T-cell (primary cell): ENCODE results near the gene OR8K1. TPM values are rescaled to one million over a fixed set of nuclear protein-coding genes. Genes with fewer than 3 reads are reported as not detected.

Experiments
- ATAC-seq, 4 experiments: fragments of 200-7000 bp in 3 of 4; fragments of 150-1000 bp in 1 of 4; cut with Tn5 transposase; replicated peaks in 1 of 4; 1 replicate in 3 of 4; 2 replicates in 1 of 4; pipeline ENCODE4 v1.10.0; 2021; ENCODE audit warnings: moderate library complexity in 3 of 4, mild to moderate bottlenecking in 2 of 4, moderate number of reproducible peaks in 1 of 4
- CTCF ChIA-PET, 2 donors: fragments of 300-600 bp; sonication (Branson Sonifier 250); formaldehyde crosslinking; loops; one replicate each; lab custom pipeline; 2022; ENCODE audit warnings: antibody characterized with exemption in 2 of 2; lab: Charles Lee
- POLR2A ChIA-PET, 2 donors: fragments of 300-600 bp; sonication (Branson Sonifier 250); formaldehyde crosslinking; loops; one replicate each; lab custom pipeline; 2022; ENCODE audit warnings: antibody characterized with exemption in 2 of 2; lab: Charles Lee
- DNase-seq, 35 experiments: peaks; one replicate each; pipeline versions ENCODE4 v3.0.0 to v3.0.0-alpha.2; 2013 to 2023
- H3K27ac ChIP-seq: one replicate; pipeline ENCODE4 v1.5.1; 2013; ENCODE audit warnings: low read length
- H3K27me3 ChIP-seq, 2 experiments: replicated peaks in 1 of 2; 1 replicate in 1 of 2; 2 replicates in 1 of 2; pipeline versions ENCODE4 v1.6.1 to v1.7.0; 2013; ENCODE audit warnings: low read length in 1 of 2, mixed read lengths in 1 of 2; ENCODE audit not compliant: control insufficient read depth in 2 of 2, insufficient read depth in 2 of 2; ENCODE audit errors: extremely low read depth in 1 of 2
- H3K36me3 ChIP-seq, 2 donors: 1 replicate in 1 of 2; 2 replicates in 1 of 2; pipeline versions ENCODE4 v1.6.1 to v1.7.0; 2013; ENCODE audit warnings: low read length in 1 of 2; ENCODE audit not compliant: control insufficient read depth in 2 of 2, insufficient read depth in 1 of 2; ENCODE audit errors: extremely low read depth in 1 of 2
- H3K4me1 ChIP-seq, 2 experiments: 1 replicate in 1 of 2; 2 replicates in 1 of 2; pipeline versions ENCODE4 v1.6.1 to v1.7.0; 2013; ENCODE audit warnings: low read length in 2 of 2, mixed read lengths in 1 of 2; ENCODE audit not compliant: insufficient read depth in 2 of 2, control insufficient read depth in 1 of 2; ENCODE audit errors: extremely low read depth in 1 of 2
- H3K4me3 ChIP-seq, 2 donors: 1 replicate in 1 of 2; 2 replicates in 1 of 2; pipeline versions ENCODE4 v1.5.1 to v1.7.0; 2013; ENCODE audit warnings: mild to moderate bottlenecking in 2 of 2, low read length in 1 of 2, moderate library complexity in 1 of 2; ENCODE audit not compliant: control insufficient read depth in 1 of 2; ENCODE audit errors: extremely low read depth in 1 of 2
- H3K9me3 ChIP-seq: 2 replicates; pipeline ENCODE4 v1.7.0; 2013
- H3K27ac Mint-ChIP-seq, 2 donors: one replicate each; pipeline ENCODE4 v1.8.0; 2020 to 2021; ENCODE audit warnings: mild to moderate bottlenecking in 2 of 2, mixed read lengths in 2 of 2
- H3K27me3 Mint-ChIP-seq, 2 donors: one replicate each; pipeline ENCODE4 v1.8.0; 2021 to 2022; ENCODE audit warnings: mixed read lengths in 2 of 2
- H3K36me3 Mint-ChIP-seq: one replicate; pipeline ENCODE4 v1.8.0; 2021; ENCODE audit warnings: mixed read lengths
- H3K4me1 Mint-ChIP-seq, 3 donors: one replicate each; pipeline ENCODE4 v1.8.0; 2020 to 2022; ENCODE audit warnings: mixed read lengths in 3 of 3, mild to moderate bottlenecking in 1 of 3
- H3K4me3 Mint-ChIP-seq, 3 donors: one replicate each; pipeline ENCODE4 v1.8.0; 2020 to 2022; ENCODE audit warnings: mild to moderate bottlenecking in 3 of 3, mixed read lengths in 3 of 3, moderate library complexity in 3 of 3
- H3K9me3 Mint-ChIP-seq, 3 donors: one replicate each; pipeline ENCODE4 v1.8.0; 2020 to 2022; ENCODE audit warnings: mixed read lengths in 3 of 3
- WGBS: methylation state at CpG from one replicate; pipeline ENCODE4 v1.1.5; 2013; ENCODE audit warnings: missing lambda C conversion rate; ENCODE audit not compliant: insufficient coverage; 5-methylcytosine and 5-hydroxymethylcytosine counted together
- total RNA-seq, 35 experiments: library from RNA in 6 of 35; stranded (reverse) in 6 of 35; fragments of 120-200 nt in 1 of 35; gene quantifications; one replicate each; pipeline versions ENCODE4 v1.2.1 to v1.2.4 and lab custom pipeline; 2013 to 2026

OR8K1 gene
- total RNA-seq, 5 donors from 2014 or later (not counting 1 experiment from before 2014, with no cell fraction given): not detected

- Mint-ChIP-seq H3K4me1 (no peaks in the 10 kb centered on the region), H3K4me3 (no peak overlapping the region), H3K9me3 (peaks cover 22 to 35% (median 28%) of the 10 kb centered on the region in 3 donors), H3K27me3 (no peaks in the 10 kb centered on the region), H3K27ac (no peak overlapping the region), H3K36me3 (no peaks in the 10 kb centered on the region)
- no peak overlapping the region for H3K4me3 ChIP-seq
- H3K27me3 ChIP-seq: no peaks in the 10 kb centered on the region
- H3K27ac ChIP-seq: no peak overlapping the region
- H3K4me1 ChIP-seq: no peaks in the 10 kb centered on the region
- ChIA-PET POLR2A (no interaction called here), CTCF (no interaction called here)
- peaks cover 3% of the 10 kb centered on the region for H3K9me3 ChIP-seq
- H3K36me3 ChIP-seq: no peaks in the 10 kb centered on the region
- DNase-seq (no peak), ATAC-seq (no peak)
Observed at GRCh38 chr11:56340289-56340688, 5.5 kb upstream of the OR8K1 start.

DNA sequence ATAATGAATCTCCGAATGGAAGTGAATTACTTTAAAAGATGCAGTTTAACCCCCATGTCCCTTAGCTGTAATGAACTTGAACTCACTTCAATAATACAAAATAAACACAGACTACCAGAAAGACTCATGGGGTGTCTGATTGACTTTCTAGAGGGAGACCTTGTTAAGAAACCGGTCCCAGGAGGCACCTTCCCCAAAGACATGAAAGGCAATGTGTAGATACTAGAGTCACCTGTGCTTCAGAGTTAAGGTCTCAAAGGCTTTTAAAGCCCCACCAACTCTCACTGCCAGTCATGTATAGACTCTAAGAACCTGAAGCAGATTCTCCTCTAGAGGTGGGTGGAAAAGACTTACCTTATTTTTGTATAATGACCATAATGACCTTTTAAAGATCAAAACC, 8.2 kb downstream of the OR8K1 start, which contains the start of gene OR8J1:
Gene OR8J1, plus strand, starts transcription at position 301 of the 400 bp plus-strand sequence. CDS start 5,956 bp downstream, outside the sequence.
- H3K27ac Mint-ChIP-seq: no peak within 1 kb of the TSS
- DNase-seq (no peak), ATAC-seq (no peak)
- no CpG with 5 or more reads among the region's 2 CpGs for WGBS
- ChIA-PET POLR2A (no interaction called here), CTCF (no interaction called here)
- no peaks in the 10 kb centered on the region for H3K36me3 Mint-ChIP-seq
- Histone ChIP-seq H3K9me3 (no peaks in the 10 kb centered on the region), H3K27ac (no peak within 1 kb of the TSS), H3K36me3 (no peaks in the 10 kb centered on the region), H3K4me3 (no peak within 1 kb of the TSS), H3K4me1 (no peaks in the 10 kb centered on the region), H3K27me3 (no peaks in the 10 kb centered on the region)
- no peak within 1 kb of the TSS for H3K4me3 Mint-ChIP-seq
- no peaks in the 10 kb centered on the region for H3K4me1 Mint-ChIP-seq
- no peaks in the 10 kb centered on the region for H3K27me3 Mint-ChIP-seq
- peaks cover 12 to 15% (median 13%) of the 10 kb centered on the region in 3 donors for H3K9me3 Mint-ChIP-seq

DNA sequence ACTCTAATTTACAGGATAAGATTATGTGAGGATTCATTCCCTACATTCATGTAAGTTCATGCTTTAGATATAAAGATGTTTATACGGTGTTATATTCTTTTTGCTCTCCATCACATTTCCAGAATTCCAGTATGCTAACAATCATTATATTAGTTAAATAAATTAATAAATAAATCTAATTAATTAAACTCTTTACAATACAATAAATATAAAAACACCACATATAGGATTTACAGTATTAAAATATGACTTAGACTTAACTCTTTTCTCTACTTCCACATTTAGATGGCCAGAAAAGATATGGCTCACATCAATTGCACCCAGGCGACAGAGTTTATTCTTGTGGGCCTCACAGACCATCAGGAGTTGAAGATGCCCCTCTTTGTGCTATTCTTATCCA, 29.5 kb downstream of the OR8K1 start, which contains the start of gene OR8U1:
Gene OR8U1, plus strand, starts transcription at position 301 of the 400 bp plus-strand sequence. Its CDS starts 0 bp downstream, at position 301.
- POLR2A ChIA-PET: no interaction called here
- ATAC-seq: no peak

GRCh38 chr11:56380120-56380519, 34.3 kb downstream of the OR8K1 start:
- Mint-ChIP-seq H3K4me1 (no peaks in the 10 kb centered on the region), H3K4me3 (no peak overlapping the region), H3K27ac (no peak overlapping the region), H3K27me3 (no peaks in the 10 kb centered on the region), H3K9me3 (peaks cover 13 to 30% (median 16%) of the 10 kb centered on the region in 3 donors), H3K36me3 (no peaks in the 10 kb centered on the region)
- ATAC-seq: no peak
- Histone ChIP-seq H3K27me3 (no peaks in the 10 kb centered on the region), H3K4me3 (no peak overlapping the region), H3K36me3 (no peaks in the 10 kb centered on the region), H3K9me3 (no peaks in the 10 kb centered on the region), H3K27ac (no peak overlapping the region), H3K4me1 (no peaks in the 10 kb centered on the region)
- ChIA-PET CTCF (no interaction called here), POLR2A (no interaction called here)
- no CpG with 5 or more reads among the region's 2 CpGs for WGBS
- DNase-seq: no peak

More for the DNA sequence above, 29.5 kb downstream of the OR8K1 start, which contains the start of gene OR8U1:
- no peaks in the 10 kb centered on the region for H3K4me1 ChIP-seq
- CTCF ChIA-PET: no interaction called here
- no peaks in the 10 kb centered on the region for H3K36me3 Mint-ChIP-seq
- no peak for DNase-seq
- 38% methylated on average over 1 of the region's 2 CpGs for WGBS
- no peak within 1 kb of the TSS for H3K4me3 Mint-ChIP-seq
- no peak within 1 kb of the TSS for H3K4me3 ChIP-seq
- no peak within 1 kb of the TSS for H3K27ac Mint-ChIP-seq
- H3K27me3 ChIP-seq: no peaks in the 10 kb centered on the region
- no peaks in the 10 kb centered on the region for H3K36me3 ChIP-seq
- H3K27ac ChIP-seq: no peak within 1 kb of the TSS
- H3K9me3 Mint-ChIP-seq: peaks cover 11 to 28% (median 14%) of the 10 kb centered on the region in 3 donors
- H3K27me3 Mint-ChIP-seq: no peaks in the 10 kb centered on the region
- no peaks in the 10 kb centered on the region for H3K9me3 ChIP-seq
- H3K4me1 Mint-ChIP-seq: no peaks in the 10 kb centered on the region

GRCh38 chr11:56394381-56394780, 48.5 kb downstream of the OR8K1 start:
- Histone ChIP-seq H3K27me3 (no peaks in the 10 kb centered on the region), H3K27ac (no peak overlapping the region), H3K4me3 (no peak overlapping the region), H3K4me1 (no peaks in the 10 kb centered on the region), H3K36me3 (no peaks in the 10 kb centered on the region), H3K9me3 (no peaks in the 10 kb centered on the region)
- H3K9me3 Mint-ChIP-seq: peaks cover 12 to 24% (median 17%) of the 10 kb centered on the region in 3 donors
- 100% methylated on average over 1 of the region's 3 CpGs for WGBS
- DNase-seq (no peak), ATAC-seq (no peak)
- no peak overlapping the region for H3K27ac Mint-ChIP-seq
- ChIA-PET POLR2A (no interaction called here), CTCF (no interaction called here)
- no peaks in the 10 kb centered on the region for H3K27me3 Mint-ChIP-seq
- H3K4me1 Mint-ChIP-seq: no peaks in the 10 kb centered on the region
- no peaks in the 10 kb centered on the region for H3K36me3 Mint-ChIP-seq
- no peak overlapping the region for H3K4me3 Mint-ChIP-seq

- H3K27me3 ChIP-seq: no peaks in the 10 kb centered on the region
- 61% methylated on average over 2 of the region's 3 CpGs for WGBS
- ATAC-seq: no peak
- H3K27ac ChIP-seq: no peak overlapping the region
- no peaks in the 10 kb centered on the region for H3K36me3 ChIP-seq
- DNase-seq: no peak
- ChIA-PET POLR2A (no interaction called here), CTCF (no interaction called here)
- no peaks in the 10 kb centered on the region for H3K27me3 Mint-ChIP-seq
- H3K9me3 ChIP-seq: no peaks in the 10 kb centered on the region
- no peak overlapping the region for H3K27ac Mint-ChIP-seq
- H3K36me3 Mint-ChIP-seq: no peaks in the 10 kb centered on the region
- H3K9me3 Mint-ChIP-seq: peaks cover 12 to 21% (median 15%) of the 10 kb centered on the region in 3 donors
- no peak overlapping the region for H3K4me3 ChIP-seq
- H3K4me3 Mint-ChIP-seq: no peak overlapping the region
- H3K4me1 Mint-ChIP-seq: no peaks in the 10 kb centered on the region
- H3K4me1 ChIP-seq: no peaks in the 10 kb centered on the region
Observed at GRCh38 chr11:56396047-56396446, 50.2 kb downstream of the OR8K1 start.
